Mesenteric fat pad (tissue), 1 donor: ENCODE results near the gene RIN1. TPM values are rescaled to one million over a fixed set of nuclear protein-coding genes. Genes with fewer than 3 reads are reported as not detected.
A peak's percentile ranks its signal among the peaks of the same experiment; 100 is the strongest.
"Not testable (repeated sequence)": the region's sequence is repeated elsewhere in the genome, so short reads cannot be mapped to it uniquely, and the experiment has no call there.

ENCODE experiments used
- DNase-seq: peaks from one replicate; pipeline ENCODE4 v3.0.0-alpha.2; 2020; ENCODE audit warnings: low spot score
- total RNA-seq: library from RNA; stranded (reverse); fragmentation: NEBNext Ultra II Directional; extraction: Animal tissue kit (Norgen Biotek cat#: 25700); gene quantifications from one replicate; pipeline ENCODE4 v1.2.1, GENCODE V29; 2021
- donor health status: DM: yes; HTN: yes; CAD: no.

Gene RIN1
- total RNA-seq, 1 donor from 2014 or later, result 6.5 TPM

- no peak for DNase-seq
Measured at GRCh38 chr11:66321606-66322005, 14.6 kb downstream of the RIN1 start.

DNA sequence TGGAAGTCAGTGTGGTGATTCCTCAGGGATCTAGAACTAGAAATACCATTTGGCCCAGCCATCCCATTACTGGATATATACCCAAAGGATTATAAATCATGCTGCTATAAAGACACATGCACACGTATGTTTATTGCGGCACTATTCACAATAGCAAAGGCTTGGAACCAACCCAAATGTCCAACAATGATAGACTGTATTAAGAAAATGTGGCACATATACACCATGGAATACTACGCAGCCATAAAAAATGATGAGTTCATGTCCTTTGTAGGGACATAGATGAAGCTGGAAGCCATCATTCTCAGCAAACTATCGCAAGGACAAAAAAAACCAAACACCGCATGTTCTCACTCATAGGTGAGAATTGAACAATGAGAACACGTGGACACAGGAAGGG, 15.5 kb downstream of the RIN1 start:
- not testable (repeated sequence) for DNase-seq

DNA sequence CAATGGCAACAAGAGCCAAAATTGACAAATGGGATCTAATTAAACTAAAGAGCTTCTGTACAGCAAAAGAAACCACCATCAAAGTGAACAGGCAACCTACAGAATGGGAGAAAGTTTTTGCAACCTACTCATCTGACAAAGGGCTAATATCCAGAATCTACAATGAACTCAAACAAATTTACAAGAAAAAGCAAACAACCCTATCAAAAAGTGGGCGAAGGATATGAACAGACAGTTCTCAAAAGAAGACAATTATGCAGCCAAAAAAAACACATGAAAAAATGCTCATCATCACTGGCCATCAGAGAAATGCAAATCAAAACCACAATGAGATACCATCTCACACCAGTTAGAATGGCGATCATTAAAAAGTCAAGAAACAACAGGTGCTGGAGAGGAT, 15.9 kb downstream of the RIN1 start:
- DNase-seq, result not testable (repeated sequence)

- DNase-seq, result no peak
Measured at GRCh38 chr11:66318600-66318970, 17.6 kb downstream of the RIN1 start.

- DNase-seq, result no peak
Measured at GRCh38 chr11:66317723-66318599, 18.3 kb downstream of the RIN1 start.

DNA sequence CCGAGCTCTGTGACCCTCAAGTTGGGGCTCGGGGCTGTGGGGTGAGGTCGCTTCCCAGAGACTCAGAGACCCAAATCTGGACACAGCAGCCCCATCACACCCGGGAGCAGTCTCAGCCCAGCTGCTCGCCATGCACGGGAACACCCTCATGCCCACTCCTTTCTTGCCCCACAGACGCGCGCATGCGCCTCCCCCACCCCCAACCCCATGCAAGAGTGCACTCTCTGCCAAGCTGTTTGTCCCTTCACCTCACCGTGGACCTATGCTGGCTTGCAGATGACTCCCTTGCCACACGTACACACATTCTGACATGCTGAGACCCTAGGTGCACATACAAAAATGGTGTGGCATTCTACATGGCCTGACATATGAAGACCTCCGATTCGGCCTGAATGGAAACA, 18.9 kb downstream of the RIN1 start:
- DNase-seq, result no peak

DNA sequence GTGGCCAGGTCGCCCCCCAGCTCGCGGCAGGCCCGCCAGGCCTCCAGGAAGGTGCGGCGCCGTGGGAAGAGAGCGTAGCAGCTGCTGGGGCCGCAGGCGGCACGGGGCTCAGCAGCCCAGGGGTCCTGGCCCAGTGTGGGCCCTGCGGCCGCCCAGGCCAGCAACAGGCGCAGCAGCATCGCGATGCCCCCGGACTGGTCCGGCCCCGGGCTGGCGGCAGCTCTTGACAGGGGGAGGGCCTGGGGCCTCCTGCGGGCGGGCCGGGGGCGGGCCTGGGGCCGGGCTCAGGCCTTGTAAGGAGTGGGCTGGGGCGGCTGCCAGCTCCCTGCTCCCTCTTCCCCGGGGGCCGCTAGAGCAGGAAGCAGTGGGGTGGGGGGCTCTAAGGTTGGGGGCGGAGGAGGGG, 19.4 kb downstream of the RIN1 start, which contains the start of gene CD248:
Gene CD248, minus strand, starts transcription at position 196 of the 403 bp plus-strand sequence. Its CDS starts 17 bp downstream, at position 179.
- DNase-seq, result no peak

DNA sequence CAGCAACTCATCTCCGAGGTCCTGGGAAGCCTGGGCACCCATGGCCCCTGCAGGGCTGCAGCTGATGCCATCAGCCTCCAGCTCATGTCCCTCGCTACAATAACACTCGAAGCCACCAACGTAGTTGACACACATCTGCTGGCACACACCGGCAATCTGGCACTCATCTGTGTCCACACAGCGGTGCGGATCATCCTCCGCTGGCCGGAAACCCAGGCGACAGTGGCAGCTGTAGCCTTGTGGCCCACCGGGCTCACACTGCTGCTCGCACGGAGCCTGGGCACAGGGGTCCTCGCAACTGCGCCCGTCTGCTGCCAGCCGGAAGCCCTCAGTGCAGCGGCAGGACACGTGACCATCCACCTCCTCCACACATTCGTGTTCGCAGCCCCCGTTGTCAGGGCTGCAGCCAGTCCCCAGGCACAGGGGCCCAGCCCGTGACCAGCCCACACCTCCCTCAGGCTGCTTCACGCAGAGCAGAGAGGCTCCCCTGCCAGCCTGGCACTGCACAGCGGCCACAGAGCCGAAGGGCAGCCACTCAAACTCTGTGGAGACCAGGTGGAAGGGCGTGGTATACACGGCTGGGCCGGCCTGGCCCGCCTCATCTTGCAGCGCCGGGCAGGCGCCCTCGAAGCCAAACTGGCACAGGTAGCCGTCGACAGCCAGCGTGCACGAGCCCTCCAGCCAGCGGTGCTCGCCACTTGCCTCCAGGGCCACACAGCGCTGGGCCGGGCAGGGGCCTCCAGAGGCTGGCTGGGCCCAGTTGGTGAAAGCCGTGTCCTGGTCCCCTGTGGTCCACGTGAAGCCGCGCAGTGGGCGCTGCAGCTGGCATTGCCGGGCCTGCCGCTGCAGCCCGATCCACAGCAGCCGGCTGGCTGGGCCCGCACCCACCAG, 20.1 kb downstream of the RIN1 start:
- no peak for DNase-seq

GRCh38 chr11:66315498-66315885, 20.7 kb downstream of the RIN1 start:
- no peak for DNase-seq

GRCh38 chr11:66314561-66315497, 21.4 kb downstream of the RIN1 start:
- no peak for DNase-seq

GRCh38 chr11:66314186-66314501, 22.1 kb downstream of the RIN1 start:
- DNase-seq, result no peak

GRCh38 chr11:66313321-66314185, 22.7 kb downstream of the RIN1 start:
- DNase-seq, result no peak

- peak; percentile 98 for DNase-seq
Measured at GRCh38 chr11:66312549-66313320, 23.5 kb downstream of the RIN1 start.

DNA sequence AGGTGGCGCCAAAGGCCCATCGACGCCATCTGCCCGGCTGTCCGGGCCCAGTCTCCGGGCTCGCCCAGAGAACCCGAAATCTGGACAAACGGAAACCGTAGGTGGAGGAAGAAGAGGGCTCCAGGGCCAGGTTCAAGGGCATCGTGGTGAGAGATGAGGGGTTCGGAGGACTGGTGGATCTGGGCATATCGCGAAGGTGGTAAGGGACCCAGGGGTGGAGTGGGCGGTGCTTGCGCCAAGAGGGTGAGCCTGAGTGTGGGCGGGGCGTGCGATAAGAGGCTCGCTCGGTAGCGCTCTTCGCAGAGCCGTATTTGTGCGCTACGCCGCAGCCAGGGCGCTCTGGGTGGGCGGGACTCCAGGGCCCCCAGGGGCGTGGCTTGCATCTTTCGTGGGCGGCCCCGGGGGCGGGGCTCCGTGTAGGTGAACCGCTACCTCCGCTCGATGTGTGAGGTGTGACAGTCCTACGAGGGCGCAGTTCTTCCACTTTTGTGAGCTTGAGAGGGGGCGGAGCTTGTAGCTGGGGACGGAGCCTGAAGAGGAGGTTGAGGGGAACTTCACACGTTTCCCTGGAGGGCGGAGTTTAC, 24.2 kb downstream of the RIN1 start:
- DNase-seq, result peak; percentile 95

DNA sequence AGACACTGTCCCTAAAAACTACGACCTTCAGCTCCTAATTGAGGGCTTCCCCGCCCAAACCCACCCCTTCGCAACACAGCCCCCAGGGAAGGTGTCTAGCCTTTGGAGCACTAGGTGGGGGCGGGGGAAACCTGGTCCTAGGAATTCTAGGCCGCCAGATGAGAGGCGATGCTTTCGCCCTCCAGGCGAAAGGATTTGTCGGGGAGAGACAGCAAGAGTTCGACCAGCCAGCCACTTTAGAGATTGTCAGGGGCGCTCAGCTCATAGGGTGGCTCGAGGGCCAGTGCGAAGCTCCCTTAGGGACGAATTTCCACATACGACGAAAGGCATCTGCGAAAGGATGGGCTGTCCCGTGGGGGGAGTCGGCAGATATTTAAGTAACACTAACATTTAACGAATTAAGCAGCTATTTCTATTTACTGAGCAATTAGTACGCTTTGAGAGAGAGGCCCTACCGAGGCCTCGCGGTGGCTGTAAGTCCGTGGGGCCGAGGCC, 24.7 kb downstream of the RIN1 start:
- DNase-seq, result no peak

- not testable (repeated sequence) for DNase-seq
Measured at GRCh38 chr11:66310803-66311440, 25.3 kb downstream of the RIN1 start.

GRCh38 chr11:66310324-66310723, 25.9 kb downstream of the RIN1 start:
- DNase-seq, result no peak

- DNase-seq, result no peak
Measured at GRCh38 chr11:66309475-66309874, 26.8 kb downstream of the RIN1 start.
